Activated T-cell treated with anti-CD3 and anti-CD28 coated beads for 4 hours (primary cell): ENCODE data around the gene UGT1A7.

Experiments used
- DNase-seq: peaks from one replicate; pipeline ENCODE4 v3.0.0-alpha.2; 2020

Gene UGT1A7

GRCh38 chr2:233801357-233802131 is 119.8 kb downstream of the UGT1A7 start:
- no peak for DNase-seq

GRCh38 chr2:233802132-233802815 is 120.6 kb downstream of the UGT1A7 start:
- no peak for DNase-seq

GRCh38 chr2:233803292-233803911 is 121.7 kb downstream of the UGT1A7 start:
- no peak for DNase-seq

GRCh38 chr2:233803994-233804393 is 122.3 kb downstream of the UGT1A7 start:
- DNase-seq: no peak

GRCh38 chr2:233807215-233807865 is 125.6 kb downstream of the UGT1A7 start:
- DNase-seq: no peak

- no peak for DNase-seq
Measured at GRCh38 chr2:233807966-233808935, 126.5 kb downstream of the UGT1A7 start.

GRCh38 chr2:233810385-233810784 is 128.7 kb downstream of the UGT1A7 start:
- no peak for DNase-seq

- no peak for DNase-seq
Measured at GRCh38 chr2:233811087-233811486, 129.4 kb downstream of the UGT1A7 start.

GRCh38 chr2:233811732-233812131 is 130.0 kb downstream of the UGT1A7 start:
- no peak for DNase-seq

- DNase-seq: no peak
Measured at GRCh38 chr2:233813236-233814055, 131.7 kb downstream of the UGT1A7 start.

- no peak for DNase-seq
Measured at GRCh38 chr2:233814056-233814835, 132.5 kb downstream of the UGT1A7 start.

- DNase-seq: no peak
Measured at GRCh38 chr2:233815861-233816260, 134.2 kb downstream of the UGT1A7 start.

- DNase-seq: no peak
Measured at GRCh38 chr2:233816334-233816733, 134.6 kb downstream of the UGT1A7 start.

GRCh38 chr2:233816771-233817170 is 135.1 kb downstream of the UGT1A7 start:
- DNase-seq: no peak

GRCh38 chr2:233817361-233817911 is 135.7 kb downstream of the UGT1A7 start:
- no peak for DNase-seq

- DNase-seq: no peak
Measured at GRCh38 chr2:233817995-233818638, 136.4 kb downstream of the UGT1A7 start.

GRCh38 chr2:233818639-233819621 is 137.2 kb downstream of the UGT1A7 start:
- DNase-seq: no peak
